Neural cell (in vitro differentiated cells): Measurements from ENCODE around the gene CCNDBP1.
"Not testable (repeated sequence)": the region's sequence is repeated elsewhere in the genome, so short reads cannot be mapped to it uniquely, and the experiment has no call there.

ENCODE experiments used
- EP300 ChIP-seq: fragments of 450-650 bp; conservative IDR thresholded peaks from 2 replicates; pipeline ENCODE4 v1.6.1; 2014; ENCODE audit warnings: antibody characterized with exemption, mild to moderate bottlenecking, moderate library complexity; ENCODE audit not compliant: poor library complexity, severe bottlenecking
- EZH2 ChIP-seq: fragments of 200-600, 300-800 bp; shearing (Covaris generic), sonication (generic); IDR thresholded peaks from 2 replicates; pipeline ENCODE4 v1.6.1; 2014; ENCODE audit warnings: antibody characterized with exemption, low read length, borderline replicate concordance, mild to moderate bottlenecking; ENCODE audit not compliant: insufficient read depth, poor library complexity, severe bottlenecking
- POLR2AphosphoS5 ChIP-seq: IDR thresholded peaks from 2 replicates; pipeline ENCODE4 v1.6.1; 2012
- RAD21 ChIP-seq: fragments of 450-650 bp; conservative IDR thresholded peaks from 2 replicates; pipeline ENCODE4 v1.6.1; 2014; ENCODE audit warnings: antibody characterized with exemption, mild to moderate bottlenecking, moderate library complexity
- TF ChIP-seq, protein P1 (sequence below): fragments of 450-650 bp; IDR thresholded peaks from 2 replicates; pipeline ENCODE4 v1.5.1; 2014; ENCODE audit warnings: antibody characterized with exemption, mild to moderate bottlenecking, moderate library complexity; ENCODE audit not compliant: poor library complexity, severe bottlenecking
- TF ChIP-seq, protein P2 (sequence below): IDR thresholded peaks from 2 replicates; pipeline ENCODE4 v1.6.1; 2012; ENCODE audit warnings: borderline replicate concordance

DNA sequence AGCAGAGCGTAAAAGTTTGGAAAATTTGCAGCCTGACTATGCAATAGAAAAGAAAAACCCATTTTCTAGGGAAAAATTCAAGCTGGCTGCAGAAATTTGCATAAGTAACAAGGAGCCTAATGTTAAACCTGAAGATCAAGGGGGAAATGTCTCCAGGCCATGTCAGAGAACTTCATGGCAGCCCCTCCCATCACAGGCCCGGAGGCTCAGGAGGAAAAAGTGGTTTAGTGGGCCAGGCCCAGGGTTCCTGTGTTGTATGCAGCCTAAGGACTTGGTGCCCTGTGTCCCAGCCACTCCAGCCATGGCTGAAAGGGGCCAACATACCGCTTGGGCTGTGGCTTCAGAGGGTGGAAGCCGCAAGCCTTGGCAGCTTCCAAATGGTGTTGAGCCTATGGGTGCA lies 13.4 kb downstream of the CCNDBP1 start:
- TF ChIP-seq, protein P1, sequence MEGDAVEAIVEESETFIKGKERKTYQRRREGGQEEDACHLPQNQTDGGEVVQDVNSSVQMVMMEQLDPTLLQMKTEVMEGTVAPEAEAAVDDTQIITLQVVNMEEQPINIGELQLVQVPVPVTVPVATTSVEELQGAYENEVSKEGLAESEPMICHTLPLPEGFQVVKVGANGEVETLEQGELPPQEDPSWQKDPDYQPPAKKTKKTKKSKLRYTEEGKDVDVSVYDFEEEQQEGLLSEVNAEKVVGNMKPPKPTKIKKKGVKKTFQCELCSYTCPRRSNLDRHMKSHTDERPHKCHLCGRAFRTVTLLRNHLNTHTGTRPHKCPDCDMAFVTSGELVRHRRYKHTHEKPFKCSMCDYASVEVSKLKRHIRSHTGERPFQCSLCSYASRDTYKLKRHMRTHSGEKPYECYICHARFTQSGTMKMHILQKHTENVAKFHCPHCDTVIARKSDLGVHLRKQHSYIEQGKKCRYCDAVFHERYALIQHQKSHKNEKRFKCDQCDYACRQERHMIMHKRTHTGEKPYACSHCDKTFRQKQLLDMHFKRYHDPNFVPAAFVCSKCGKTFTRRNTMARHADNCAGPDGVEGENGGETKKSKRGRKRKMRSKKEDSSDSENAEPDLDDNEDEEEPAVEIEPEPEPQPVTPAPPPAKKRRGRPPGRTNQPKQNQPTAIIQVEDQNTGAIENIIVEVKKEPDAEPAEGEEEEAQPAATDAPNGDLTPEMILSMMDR, result not testable (repeated sequence)
- TF ChIP-seq POLR2AphosphoS5, RAD21, EZH2, EP300: not testable (repeated sequence)
- TF ChIP-seq, protein P2, sequence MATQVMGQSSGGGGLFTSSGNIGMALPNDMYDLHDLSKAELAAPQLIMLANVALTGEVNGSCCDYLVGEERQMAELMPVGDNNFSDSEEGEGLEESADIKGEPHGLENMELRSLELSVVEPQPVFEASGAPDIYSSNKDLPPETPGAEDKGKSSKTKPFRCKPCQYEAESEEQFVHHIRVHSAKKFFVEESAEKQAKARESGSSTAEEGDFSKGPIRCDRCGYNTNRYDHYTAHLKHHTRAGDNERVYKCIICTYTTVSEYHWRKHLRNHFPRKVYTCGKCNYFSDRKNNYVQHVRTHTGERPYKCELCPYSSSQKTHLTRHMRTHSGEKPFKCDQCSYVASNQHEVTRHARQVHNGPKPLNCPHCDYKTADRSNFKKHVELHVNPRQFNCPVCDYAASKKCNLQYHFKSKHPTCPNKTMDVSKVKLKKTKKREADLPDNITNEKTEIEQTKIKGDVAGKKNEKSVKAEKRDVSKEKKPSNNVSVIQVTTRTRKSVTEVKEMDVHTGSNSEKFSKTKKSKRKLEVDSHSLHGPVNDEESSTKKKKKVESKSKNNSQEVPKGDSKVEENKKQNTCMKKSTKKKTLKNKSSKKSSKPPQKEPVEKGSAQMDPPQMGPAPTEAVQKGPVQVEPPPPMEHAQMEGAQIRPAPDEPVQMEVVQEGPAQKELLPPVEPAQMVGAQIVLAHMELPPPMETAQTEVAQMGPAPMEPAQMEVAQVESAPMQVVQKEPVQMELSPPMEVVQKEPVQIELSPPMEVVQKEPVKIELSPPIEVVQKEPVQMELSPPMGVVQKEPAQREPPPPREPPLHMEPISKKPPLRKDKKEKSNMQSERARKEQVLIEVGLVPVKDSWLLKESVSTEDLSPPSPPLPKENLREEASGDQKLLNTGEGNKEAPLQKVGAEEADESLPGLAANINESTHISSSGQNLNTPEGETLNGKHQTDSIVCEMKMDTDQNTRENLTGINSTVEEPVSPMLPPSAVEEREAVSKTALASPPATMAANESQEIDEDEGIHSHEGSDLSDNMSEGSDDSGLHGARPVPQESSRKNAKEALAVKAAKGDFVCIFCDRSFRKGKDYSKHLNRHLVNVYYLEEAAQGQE, result not testable (repeated sequence)
